Adrenal gland (tissue), 5 donors: ENCODE data around the gene PRDM10.

Experiments used
- POLR2A ChIP-seq, 2 donors: fragments of 450-650 bp; IDR thresholded peaks; one replicate each; pipeline ENCODE4 v1.6.1; 2017; ENCODE audit warnings: antibody characterized with exemption in 2 of 2, mild to moderate bottlenecking in 2 of 2, moderate library complexity in 1 of 2
- TF ChIP-seq, protein P1 (sequence below), 6 experiments: fragments of 450-650 bp in 4 of 6; fragments of 200-600 bp in 2 of 6; sonication (generic) in 1 of 6; IDR thresholded peaks; 1 replicate in 5 of 6; 2 replicates in 1 of 6; pipeline versions ENCODE4 v1.5.1 to v1.8.0; 2016 to 2021; ENCODE audit warnings: antibody characterized with exemption in 6 of 6, mild to moderate bottlenecking in 2 of 6, moderate library complexity in 1 of 6
- donor health status: DM: no; HTN: no; CAD: no.

DNA sequence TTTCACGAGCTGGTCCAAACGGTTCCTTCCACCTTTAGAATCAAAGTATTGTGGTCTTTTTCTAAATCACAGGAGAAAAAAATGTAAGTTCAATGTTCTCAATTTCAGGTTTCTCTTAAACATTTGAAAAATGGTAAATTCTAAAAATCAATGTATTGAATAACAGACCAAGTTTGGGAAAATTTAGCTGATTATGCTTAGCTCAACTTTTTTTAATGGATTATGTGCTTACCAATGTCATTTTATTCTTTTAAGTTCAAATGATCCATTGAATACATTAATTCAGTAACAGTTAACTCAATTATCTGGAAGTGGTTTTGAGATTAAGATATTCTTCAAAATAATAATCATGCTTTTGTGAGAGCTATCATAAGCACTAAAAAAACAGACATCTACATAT, 5.1 kb downstream of the PRDM10 start:
- TF ChIP-seq, protein P1, sequence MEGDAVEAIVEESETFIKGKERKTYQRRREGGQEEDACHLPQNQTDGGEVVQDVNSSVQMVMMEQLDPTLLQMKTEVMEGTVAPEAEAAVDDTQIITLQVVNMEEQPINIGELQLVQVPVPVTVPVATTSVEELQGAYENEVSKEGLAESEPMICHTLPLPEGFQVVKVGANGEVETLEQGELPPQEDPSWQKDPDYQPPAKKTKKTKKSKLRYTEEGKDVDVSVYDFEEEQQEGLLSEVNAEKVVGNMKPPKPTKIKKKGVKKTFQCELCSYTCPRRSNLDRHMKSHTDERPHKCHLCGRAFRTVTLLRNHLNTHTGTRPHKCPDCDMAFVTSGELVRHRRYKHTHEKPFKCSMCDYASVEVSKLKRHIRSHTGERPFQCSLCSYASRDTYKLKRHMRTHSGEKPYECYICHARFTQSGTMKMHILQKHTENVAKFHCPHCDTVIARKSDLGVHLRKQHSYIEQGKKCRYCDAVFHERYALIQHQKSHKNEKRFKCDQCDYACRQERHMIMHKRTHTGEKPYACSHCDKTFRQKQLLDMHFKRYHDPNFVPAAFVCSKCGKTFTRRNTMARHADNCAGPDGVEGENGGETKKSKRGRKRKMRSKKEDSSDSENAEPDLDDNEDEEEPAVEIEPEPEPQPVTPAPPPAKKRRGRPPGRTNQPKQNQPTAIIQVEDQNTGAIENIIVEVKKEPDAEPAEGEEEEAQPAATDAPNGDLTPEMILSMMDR (IDR thresholded peaks at IDR 0.05): no peak
- no peak for TF ChIP-seq POLR2A (IDR thresholded peaks at IDR 0.05)
